Superior temporal gyrus (tissue), 1 donor: ENCODE data around the gene GK.
"Not testable (repeated sequence)": the region's sequence is repeated elsewhere in the genome, so short reads cannot be mapped to it uniquely, and the experiment has no call there.

Experiments used
- DNase-seq: peaks from one replicate; pipeline ENCODE4 v3.0.0-alpha.2; 2016; ENCODE audit errors: extremely low spot score

GK gene

GRCh38 chrX:30653415-30654131, at the start of gene GK:
GK (plus strand) TSS chrX:30653423; CDS start chrX:30653538, 115 bp downstream.
- peak; percentile 13 for DNase-seq

- no peak for DNase-seq
Measured at GRCh38 chrX:30607155-30607554, 46.1 kb upstream of the GK start.

GRCh38 chrX:30610026-30610425, 43.2 kb upstream of the GK start:
- no peak for DNase-seq

GRCh38 chrX:30612250-30612655, 41.0 kb upstream of the GK start:
- DNase-seq, result no peak

- no peak for DNase-seq
Measured at GRCh38 chrX:30613721-30614120, 39.5 kb upstream of the GK start.

DNA sequence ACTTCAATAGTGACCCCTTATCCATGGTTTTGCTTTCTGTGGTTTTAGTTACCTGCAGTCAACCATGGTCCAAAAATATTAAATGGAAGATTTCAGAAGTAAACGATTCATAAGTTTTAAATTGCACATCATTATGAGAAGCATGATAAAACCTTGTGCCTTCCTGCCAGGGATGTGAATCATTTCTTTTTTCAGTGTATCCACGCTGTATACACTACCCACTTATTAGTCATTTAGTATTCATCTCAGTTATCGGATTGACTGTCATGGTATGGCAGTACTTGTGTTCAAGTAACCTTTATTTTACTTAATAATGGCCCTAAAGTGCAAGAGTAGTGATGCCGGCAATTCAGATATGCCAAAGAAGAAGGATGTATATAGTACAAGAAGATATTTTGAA, 38.0 kb upstream of the GK start:
- no peak for DNase-seq

DNA sequence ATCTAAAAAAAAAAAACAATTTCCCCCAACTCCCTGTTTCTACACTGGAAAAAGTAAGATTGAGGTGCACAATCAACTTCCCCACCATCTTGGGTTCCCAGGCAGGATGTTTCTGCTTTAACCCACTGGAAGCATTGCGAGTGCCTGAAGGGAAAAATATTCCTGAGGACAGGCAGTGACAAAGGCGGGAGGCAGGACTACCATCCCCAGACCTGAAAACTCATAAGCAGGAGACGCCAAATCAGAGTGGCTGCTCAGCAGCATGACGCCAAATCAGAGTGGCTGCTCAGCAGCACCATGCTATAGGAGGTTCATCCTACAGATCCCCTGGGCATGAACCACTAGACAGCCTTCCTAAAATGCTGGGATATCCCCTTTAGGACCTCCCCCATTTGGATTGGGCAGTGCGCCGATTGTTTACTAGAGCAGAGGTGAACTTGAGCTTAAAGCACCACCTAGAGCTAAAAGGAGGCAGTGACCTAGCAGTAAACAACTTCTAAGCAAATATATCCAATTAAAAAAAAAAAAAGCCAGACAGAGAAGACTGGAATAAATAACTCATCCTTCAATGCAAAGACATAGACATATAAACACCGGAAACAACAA, 35.0 kb upstream of the GK start:
- no peak for DNase-seq

GRCh38 chrX:30620125-30620524, 33.1 kb upstream of the GK start:
- DNase-seq, result no peak

- no peak for DNase-seq
Measured at GRCh38 chrX:30620980-30621618, 32.1 kb upstream of the GK start.

DNA sequence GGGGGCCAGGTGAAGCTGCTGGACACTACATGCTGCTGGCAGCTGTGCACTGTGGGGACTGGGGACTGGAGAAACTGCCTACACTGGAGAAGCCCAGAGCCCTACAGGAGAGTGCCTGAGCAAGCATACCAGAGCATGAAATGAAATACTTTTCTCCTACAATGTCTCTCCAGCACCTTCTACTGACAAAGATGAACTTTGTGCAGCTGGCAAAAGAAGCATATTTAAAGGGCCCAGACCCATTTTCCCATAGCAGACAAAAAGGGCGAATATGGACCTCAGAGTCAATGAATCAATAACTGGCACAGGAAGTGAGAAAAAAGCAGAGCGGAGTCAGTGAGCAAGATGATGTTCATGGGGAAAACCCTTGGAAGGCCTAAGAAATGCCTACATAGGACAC, 30.9 kb upstream of the GK start:
- no peak for DNase-seq

- DNase-seq, result no peak
Measured at GRCh38 chrX:30626402-30626801, 26.8 kb upstream of the GK start.

DNA sequence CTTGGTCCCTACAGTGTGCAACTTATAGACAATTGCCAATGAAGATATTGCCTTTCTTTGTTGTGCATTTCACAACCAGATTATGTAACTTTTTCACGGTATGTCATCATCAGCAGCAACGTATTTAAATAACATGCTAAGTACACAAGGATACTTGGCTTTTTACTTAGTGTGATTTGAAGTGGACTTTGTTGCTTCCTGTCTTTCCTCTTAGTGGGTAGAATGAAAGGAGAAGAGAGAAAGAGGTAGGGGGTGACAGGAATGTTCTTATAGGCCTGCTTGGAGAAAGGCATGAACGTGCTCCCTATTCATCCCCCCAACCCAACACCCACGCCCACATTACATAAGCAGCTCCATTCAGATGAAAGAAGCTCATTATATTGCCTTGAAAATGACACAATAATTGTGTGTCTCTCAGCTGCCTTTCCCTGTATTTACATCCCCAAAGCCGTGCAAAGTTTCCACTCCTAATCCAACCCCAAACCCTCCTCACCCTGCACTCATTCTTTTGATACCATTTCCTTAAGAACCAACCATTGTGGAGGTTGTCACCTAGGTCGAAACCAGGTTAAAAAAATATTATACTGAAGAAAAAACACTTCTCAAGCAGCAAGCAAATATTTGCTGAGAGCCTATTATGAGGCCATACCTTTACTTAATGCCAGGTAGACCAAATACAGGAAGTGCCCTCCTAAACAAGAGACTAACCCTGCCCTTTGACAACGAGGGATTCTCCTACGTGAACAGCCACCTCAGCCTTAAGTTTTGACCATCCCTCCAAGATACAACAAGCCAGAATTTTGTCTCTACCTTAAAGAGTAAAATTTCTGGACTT, 25.2 kb upstream of the GK start:
- peak; percentile 22 for DNase-seq

GRCh38 chrX:30634070-30634469, 19.2 kb upstream of the GK start:
- not testable (repeated sequence) for DNase-seq

DNA sequence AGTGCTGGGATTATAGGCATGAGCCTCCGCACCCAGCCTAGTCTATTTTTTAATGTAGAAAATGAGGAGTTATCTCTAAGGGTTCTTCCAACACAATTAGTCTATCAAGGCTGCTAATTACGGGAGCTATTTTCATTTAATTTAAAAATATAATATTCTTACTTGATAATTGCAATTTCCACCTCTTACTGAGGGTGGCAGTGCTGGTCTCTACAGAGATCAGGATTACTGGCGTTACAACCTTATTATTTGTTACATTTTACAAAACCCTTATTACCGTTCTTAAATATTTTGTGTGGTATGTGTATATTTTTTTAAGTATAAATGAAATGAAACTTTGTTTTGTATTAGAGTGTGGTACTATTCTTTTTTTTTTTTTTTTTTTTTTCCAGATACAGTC, 17.6 kb upstream of the GK start:
- DNase-seq, result no peak

DNA sequence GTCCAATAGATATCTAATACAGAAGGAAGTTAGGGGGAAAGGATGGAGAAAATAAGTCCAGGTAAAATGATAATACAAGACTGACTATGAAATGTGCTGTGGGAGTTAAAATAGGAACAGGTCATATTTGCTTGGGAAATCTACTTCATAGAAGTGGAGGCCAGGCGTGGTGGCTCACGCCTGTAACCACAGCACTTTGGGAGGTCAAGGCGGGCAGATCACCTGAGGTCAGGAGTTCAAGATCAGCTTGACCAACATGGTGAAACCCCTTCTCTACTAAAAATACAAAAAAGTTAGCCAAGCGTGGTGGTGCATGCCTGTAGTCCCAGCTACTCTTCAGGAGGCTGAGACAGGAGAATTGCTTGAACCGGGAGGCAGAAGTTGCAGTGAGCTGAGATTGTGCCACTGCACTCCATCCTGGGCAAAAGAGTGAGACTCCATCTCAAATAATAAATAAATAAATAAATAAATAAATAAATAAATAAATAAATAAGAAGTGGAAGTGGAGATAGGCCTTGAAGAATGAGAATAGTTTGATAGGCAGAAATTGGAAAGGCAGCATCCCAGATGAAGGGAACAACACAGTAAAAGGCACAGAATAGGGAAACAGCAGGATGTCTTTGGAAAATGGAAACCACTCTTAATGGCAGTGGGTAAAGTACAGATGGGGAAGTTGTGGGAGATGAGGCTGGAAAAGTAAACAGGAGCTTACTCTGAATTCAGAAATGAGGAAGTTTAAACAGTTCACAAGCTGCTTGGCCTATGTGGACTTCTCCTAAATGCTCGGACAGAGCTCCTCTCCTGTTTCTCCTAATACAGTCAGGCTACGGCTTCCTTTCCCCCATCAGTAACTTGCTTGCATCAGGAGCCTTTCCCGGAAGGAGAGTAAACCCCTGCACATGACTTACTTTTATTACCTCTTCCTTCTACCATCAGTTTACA, 15.1 kb upstream of the GK start:
- no peak for DNase-seq

GRCh38 chrX:30639702-30640101, 13.5 kb upstream of the GK start:
- not testable (repeated sequence) for DNase-seq

DNA sequence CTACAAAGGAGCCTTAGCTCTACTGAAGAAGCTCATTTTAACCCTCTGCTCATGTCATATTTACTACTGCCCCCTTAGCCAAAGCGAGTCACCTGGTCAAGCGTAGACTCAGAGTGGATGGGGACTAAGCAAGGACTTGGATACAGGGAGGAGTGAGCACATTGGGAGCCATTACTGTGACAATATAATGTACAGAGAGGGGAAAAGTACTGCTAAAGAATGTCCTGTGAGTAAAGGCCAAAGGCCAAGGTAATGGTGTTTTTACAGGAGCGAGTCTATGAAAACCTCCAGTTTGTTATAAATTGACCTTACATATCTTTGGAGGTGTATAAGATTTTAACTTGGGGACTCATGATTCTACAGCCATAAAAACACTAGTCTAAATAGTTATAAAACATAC, 10.6 kb upstream of the GK start:
- DNase-seq, result no peak

DNA sequence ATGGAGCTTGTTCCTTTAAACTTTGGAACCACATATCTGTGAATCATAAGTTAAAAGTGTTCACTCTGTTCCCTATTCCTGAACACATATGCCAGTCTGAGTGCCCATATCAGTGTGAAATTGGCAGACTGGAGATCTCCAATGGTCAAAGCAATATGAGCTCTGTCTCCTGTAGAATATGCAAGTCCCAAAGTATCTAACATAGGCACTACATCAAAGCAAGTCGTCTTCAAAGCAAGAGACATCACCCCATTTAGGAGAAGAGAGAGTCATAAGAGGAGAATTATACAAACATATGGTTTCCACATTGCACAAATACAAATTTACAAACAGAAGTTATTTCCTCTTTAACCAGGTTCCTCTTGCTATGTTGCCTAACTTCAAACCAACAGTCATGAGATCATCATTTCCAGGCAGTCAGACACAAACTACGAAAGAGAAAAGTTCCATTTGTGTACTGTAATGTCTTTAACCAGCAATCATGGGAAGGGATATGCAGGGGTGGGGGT, 9.9 kb upstream of the GK start:
- DNase-seq, result no peak

GRCh38 chrX:30649859-30650258, 3.4 kb upstream of the GK start:
- DNase-seq, result no peak

- DNase-seq, result peak; percentile 85
Measured at GRCh38 chrX:30652527-30653414, 452 bp upstream of the GK start.
